Uterus (tissue), 2 donors: ENCODE measurements around the gene ACACB.

Source experiments
- POLR2A ChIP-seq, 2 donors: fragments of 450-650 bp; IDR thresholded peaks; one replicate each; pipeline ENCODE4 v1.6.1; 2016; ENCODE audit warnings: antibody characterized with exemption in 2 of 2, mild to moderate bottlenecking in 1 of 2, moderate library complexity in 1 of 2
- TF ChIP-seq, protein P1 (sequence below), 4 experiments: fragments of 200-600 bp in 2 of 4; fragments of 450-650 bp in 2 of 4; sonication (generic) in 2 of 4; IDR thresholded peaks; one replicate each; pipeline ENCODE4 v1.5.1; 2016 to 2019; ENCODE audit warnings: antibody characterized with exemption in 4 of 4, mild to moderate bottlenecking in 2 of 4, moderate library complexity in 1 of 4

DNA sequence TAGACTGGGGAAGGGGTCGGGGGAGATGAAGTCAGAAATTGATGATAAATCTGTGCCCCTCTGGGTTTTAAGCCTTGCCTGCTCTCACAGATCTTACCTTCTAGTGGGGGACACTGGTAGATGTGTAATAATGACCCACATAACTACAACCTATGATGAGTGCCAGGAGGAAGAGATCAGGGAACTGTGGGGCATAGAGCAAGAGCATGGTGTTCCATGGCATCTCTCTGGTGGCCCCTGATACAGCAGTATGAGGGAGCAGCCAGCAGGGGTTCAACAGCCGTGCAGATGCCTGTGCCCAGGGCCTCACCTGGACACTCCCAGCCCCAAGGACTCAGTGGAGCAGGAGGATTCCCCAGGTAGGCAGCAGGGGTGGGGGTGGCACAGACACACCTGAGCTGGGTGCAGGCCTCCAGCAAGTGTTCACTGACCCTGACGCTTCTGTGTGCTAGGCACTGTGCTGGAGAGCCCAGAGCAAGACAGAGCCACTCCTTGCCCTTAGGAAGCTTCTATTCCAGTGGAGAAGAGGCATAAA lies 5.0 kb downstream of the ACACB start:
- TF ChIP-seq, protein P1, sequence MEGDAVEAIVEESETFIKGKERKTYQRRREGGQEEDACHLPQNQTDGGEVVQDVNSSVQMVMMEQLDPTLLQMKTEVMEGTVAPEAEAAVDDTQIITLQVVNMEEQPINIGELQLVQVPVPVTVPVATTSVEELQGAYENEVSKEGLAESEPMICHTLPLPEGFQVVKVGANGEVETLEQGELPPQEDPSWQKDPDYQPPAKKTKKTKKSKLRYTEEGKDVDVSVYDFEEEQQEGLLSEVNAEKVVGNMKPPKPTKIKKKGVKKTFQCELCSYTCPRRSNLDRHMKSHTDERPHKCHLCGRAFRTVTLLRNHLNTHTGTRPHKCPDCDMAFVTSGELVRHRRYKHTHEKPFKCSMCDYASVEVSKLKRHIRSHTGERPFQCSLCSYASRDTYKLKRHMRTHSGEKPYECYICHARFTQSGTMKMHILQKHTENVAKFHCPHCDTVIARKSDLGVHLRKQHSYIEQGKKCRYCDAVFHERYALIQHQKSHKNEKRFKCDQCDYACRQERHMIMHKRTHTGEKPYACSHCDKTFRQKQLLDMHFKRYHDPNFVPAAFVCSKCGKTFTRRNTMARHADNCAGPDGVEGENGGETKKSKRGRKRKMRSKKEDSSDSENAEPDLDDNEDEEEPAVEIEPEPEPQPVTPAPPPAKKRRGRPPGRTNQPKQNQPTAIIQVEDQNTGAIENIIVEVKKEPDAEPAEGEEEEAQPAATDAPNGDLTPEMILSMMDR (IDR thresholded peaks at IDR 0.05): no peak
- TF ChIP-seq POLR2A (IDR thresholded peaks at IDR 0.05): no peak
